ENCODE measurements around the gene CRADD.
"Not testable (repeated sequence)": the region's sequence is repeated elsewhere in the genome, so short reads cannot be mapped to it uniquely, and the experiment has no call there.

CRADD gene

DNA sequence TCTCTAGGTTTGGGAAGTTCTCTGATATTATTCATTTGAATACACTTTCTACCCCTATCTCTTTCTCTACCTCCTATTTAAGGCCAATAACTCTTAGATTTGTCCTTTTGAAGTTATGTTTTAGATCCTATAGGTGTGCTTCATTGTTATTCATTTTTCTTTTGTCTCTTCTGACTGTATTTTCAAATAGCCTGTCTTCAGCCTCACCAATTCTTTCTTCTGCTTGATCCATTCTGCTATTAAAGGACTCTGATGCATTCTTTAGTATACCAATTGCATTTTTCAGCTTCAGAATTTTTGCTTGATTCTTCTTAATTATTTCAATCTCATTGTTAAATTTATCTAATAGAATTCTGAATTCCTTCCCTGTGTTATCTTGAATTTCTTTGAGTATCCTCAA lies 199.2 kb downstream of the CRADD start:
- H3K4me3 ChIP-seq (ENCODE audit: extremely low read depth, insufficient read depth, low read length, poor library complexity, severe bottlenecking): no peak overlapping the region
- H3K36me3 ChIP-seq (ENCODE audit: control insufficient read depth, insufficient read depth, low read length): no peaks in the 10 kb centered on the region
- H3K4me1 ChIP-seq (ENCODE audit: control insufficient read depth, insufficient read depth, low read length, poor library complexity, severe bottlenecking): peaks cover 19% of the 10 kb centered on the region
- H3K27ac ChIP-seq (ENCODE audit: low read depth, low read length, severe bottlenecking): no peak overlapping the region
- peaks cover 13% of the 10 kb centered on the region for H3K9me3 ChIP-seq (ENCODE audit: control insufficient read depth, low read length)

DNA sequence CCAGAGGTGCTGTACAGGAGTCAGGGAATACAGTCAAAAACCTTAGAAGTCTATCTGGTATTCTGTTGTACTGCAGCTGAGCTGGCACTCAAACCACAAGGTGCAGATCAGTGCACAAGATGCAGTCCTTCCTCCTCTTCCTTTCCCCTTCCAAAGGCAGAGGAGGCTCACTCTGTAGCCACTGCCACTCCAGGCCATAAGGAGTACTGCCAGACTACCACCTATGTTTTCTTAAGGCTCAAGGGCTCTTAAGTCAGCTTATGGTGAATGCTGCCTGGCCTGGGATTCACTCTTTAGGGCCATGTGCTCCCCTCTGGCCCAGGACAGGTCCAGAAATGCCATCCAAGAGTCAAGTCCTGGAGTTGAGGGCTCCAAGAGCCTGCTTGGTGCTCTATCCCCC lies 200.3 kb downstream of the CRADD start:
- H3K4me1 ChIP-seq (ENCODE audit: control insufficient read depth, insufficient read depth, low read length, poor library complexity, severe bottlenecking): peaks cover 20% of the 10 kb centered on the region
- no peak overlapping the region for H3K27ac ChIP-seq (ENCODE audit: low read depth, low read length, severe bottlenecking)
- no peaks in the 10 kb centered on the region for H3K36me3 ChIP-seq (ENCODE audit: control insufficient read depth, insufficient read depth, low read length)
- H3K4me3 ChIP-seq (ENCODE audit: extremely low read depth, insufficient read depth, low read length, poor library complexity, severe bottlenecking): no peak overlapping the region
- H3K9me3 ChIP-seq (ENCODE audit: control insufficient read depth, low read length): peaks cover 5% of the 10 kb centered on the region

DNA sequence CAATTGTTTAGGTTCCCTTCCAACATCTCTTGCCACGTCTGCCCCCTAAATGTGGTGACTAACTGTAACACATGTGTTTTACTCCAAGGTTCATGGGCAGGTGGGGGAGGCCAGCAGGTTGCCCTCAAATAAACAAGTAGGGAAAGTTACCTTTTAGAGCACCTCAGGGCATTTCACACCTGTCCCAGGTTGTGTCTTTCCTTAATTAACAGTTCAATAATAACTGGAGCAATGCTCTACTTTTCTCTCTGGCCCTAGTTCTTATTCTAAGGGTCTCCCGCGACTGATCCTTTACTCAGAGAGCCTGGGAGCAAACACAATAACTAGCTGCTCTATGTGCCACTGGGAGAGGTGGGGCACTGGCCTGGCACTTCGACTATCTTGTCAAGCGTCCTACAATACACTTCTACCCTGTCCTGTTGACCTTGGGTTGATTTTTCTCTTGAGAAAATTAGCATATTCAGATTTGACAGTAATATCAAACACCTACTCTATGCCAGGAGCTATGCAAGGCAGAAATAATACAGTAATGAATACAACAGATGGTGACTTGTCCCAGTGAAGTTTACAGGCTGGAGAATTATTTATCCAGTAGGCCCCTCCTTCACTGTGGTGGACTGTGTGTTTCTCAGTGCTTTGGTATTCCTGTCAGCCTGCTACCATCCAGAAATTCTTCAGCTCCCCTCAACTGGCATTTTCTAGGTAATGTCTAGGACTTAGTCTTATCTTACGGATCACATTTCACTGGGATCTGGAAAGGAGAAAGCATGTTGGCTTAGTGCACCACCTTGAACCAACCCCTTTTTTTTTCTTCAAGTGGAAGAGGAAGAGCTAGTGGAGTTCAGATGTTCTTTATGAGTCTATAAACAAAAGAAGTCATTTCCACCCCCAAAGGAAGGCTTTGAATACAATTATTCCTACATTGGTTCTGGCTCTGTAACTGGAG lies 202.6 kb downstream of the CRADD start:
- H3K27ac ChIP-seq (ENCODE audit: low read depth, low read length, severe bottlenecking): no peak overlapping the region
- 71 to 87% methylated on average over 1 to 3 of the region's 6 CpGs for WGBS, 2 experiments (ENCODE audit: insufficient coverage in 2 of 2)

DNA sequence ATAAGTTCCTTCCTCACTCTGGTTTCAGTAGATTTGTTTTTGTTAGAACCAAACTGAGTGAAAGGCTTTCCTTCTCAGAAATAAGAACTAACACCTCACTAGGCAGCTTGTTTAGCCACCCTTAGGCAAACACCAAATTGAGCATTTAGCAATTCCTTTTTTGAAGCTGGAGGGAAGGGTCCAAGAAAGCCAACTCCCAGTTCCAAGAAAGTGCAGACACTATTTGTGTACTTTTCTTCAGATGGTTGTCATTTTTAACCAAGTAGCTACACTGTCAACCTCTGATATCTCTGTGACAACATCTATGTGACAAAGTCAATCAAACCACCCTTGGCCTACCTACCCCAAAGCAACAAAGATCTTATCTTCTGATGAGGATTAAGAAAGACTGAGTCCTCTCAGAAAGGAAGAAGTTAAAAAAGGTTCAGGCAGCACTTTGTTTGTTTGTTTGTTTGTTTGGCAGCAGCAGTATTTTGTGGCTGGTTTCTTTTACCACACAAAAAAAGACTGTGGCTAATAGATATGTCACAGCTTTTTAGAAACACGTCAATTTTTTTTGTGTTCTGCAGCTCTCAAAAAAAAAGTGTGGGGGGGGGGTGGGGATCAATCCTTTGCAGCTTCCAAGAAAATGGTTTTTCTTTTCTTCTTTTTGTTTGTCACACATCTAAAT lies 203.8 kb downstream of the CRADD start:
- H3K4me1 ChIP-seq (ENCODE audit: control insufficient read depth, insufficient read depth, low read length, poor library complexity, severe bottlenecking): peaks cover 20% of the 10 kb centered on the region
- H3K36me3 ChIP-seq (ENCODE audit: control insufficient read depth, insufficient read depth, low read length): no peaks in the 10 kb centered on the region
- peaks cover 3% of the 10 kb centered on the region for H3K9me3 ChIP-seq (ENCODE audit: control insufficient read depth, low read length)
- H3K4me3 ChIP-seq (ENCODE audit: extremely low read depth, insufficient read depth, low read length, poor library complexity, severe bottlenecking): no peak overlapping the region
- WGBS, 2 experiments (ENCODE audit: insufficient coverage in 2 of 2): no CpG with 5 or more reads among the region's 1 CpG
- H3K27ac ChIP-seq (ENCODE audit: low read depth, low read length, severe bottlenecking): no peak overlapping the region

More for the DNA sequence above, 202.6 kb downstream of the CRADD start:
- H3K36me3 ChIP-seq (ENCODE audit: control insufficient read depth, insufficient read depth, low read length): no peaks in the 10 kb centered on the region
- peaks cover 20% of the 10 kb centered on the region for H3K4me1 ChIP-seq (ENCODE audit: control insufficient read depth, insufficient read depth, low read length, poor library complexity, severe bottlenecking)
- H3K4me3 ChIP-seq (ENCODE audit: extremely low read depth, insufficient read depth, low read length, poor library complexity, severe bottlenecking): no peak overlapping the region
- H3K9me3 ChIP-seq (ENCODE audit: control insufficient read depth, low read length): peaks cover 3% of the 10 kb centered on the region

DNA sequence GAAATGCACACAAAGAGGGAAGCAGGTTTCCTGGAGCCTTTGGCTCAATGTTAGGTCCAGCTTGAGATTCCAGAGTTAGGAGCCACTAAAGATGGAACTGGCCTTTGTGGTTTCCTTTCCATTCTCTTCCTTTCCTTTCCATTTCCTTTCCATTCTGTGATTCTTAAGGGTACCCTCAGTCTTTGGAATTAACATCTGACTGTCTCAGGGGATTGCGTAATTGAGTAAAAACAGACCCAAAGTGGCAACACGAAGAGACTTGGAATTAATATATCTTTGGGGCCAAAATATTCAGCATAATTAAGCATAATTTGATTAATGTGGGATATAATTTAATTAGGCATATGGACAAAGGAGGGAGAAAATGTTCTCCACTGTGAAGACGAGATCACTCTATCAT lies 205.6 kb downstream of the CRADD start:
- Histone ChIP-seq H3K9me3 (ENCODE audit: control insufficient read depth, low read length) (peaks cover 3% of the 10 kb centered on the region), H3K4me1 (ENCODE audit: control insufficient read depth, insufficient read depth, low read length, poor library complexity, severe bottlenecking) (peaks cover 27% of the 10 kb centered on the region), H3K27ac (ENCODE audit: low read depth, low read length, severe bottlenecking) (no peak overlapping the region), H3K36me3 (ENCODE audit: control insufficient read depth, insufficient read depth, low read length) (no peaks in the 10 kb centered on the region), H3K4me3 (ENCODE audit: extremely low read depth, insufficient read depth, low read length, poor library complexity, severe bottlenecking) (no peak overlapping the region)
- 94% methylated on average over 2 of the region's 3 CpGs; no CpG with 5 or more reads in 1 of the 2 experiments for WGBS, 2 experiments (ENCODE audit: insufficient coverage in 2 of 2)

DNA sequence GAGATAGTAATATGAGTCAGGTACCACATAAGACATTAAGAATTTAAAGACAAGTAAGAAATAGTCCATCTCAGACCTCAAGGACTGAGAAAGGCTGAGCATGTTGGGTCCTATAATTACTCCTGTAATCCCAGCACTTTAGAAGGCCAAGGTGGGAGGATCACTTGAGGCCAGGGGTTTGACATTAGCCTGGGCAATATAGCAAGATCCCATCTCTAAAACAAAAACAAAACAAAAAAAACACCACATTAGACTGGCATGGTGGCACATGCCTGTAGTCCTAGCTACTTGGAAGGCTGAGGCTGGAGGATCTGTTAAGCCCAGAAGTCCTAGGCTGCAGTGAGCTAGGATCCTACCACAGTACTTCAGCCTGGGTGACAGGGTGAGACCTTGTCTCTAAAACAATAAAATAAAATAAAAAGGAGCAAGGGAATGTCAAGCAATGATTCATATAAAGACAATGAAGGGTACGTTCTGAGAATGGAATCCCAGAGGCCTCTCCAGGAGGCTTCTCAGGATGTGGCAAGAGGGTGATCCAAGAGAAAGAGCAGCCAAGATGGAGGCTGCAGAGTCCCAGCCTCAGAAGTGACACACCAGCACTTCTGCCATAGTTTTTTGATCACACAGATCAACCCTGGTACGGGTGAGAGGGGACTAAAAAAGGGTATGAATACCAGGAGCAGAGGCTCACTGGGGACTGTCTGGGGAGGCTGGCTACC lies 206.4 kb downstream of the CRADD start:
- 86 to 100% methylated on average over 1 to 2 of the region's 2 CpGs for WGBS, 2 experiments (ENCODE audit: insufficient coverage in 2 of 2)
- H3K36me3 ChIP-seq (ENCODE audit: control insufficient read depth, insufficient read depth, low read length): no peaks in the 10 kb centered on the region
- H3K4me3 ChIP-seq (ENCODE audit: extremely low read depth, insufficient read depth, low read length, poor library complexity, severe bottlenecking): no peak overlapping the region
- H3K4me1 ChIP-seq (ENCODE audit: control insufficient read depth, insufficient read depth, low read length, poor library complexity, severe bottlenecking): peaks cover 27% of the 10 kb centered on the region
- H3K9me3 ChIP-seq (ENCODE audit: control insufficient read depth, low read length): peaks cover 3% of the 10 kb centered on the region
- no peak overlapping the region for H3K27ac ChIP-seq (ENCODE audit: low read depth, low read length, severe bottlenecking)

DNA sequence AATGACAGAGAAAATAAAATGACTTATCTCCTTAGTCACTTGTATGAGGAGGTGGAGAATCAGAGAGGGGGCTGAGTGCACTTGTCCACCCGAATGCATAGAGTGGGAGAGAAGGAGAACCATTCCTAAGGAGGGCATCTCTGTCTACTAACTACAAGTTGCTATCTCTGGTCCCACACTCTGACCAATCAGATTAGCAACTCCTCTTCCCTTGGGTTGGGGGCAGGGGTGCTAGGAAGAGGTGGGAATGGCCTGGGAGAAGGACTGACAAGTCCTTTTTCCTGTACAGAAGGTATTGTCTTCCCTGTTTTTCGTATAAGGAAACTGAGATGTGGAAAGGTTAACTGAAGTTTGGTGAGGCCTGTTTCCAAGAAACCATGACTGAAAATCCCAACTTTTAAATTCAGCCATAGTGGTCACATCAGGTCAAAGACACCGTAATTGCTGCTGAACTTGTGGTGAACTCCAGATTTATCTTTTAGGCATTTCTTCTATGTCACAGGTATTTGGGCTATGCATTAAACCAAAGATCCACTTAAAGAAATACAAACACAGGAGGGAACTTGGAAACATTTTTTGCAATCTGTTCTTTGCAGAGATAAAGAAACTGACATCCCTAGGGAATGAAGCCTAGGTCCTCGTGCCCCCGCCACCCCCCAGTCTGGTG lies 207.8 kb downstream of the CRADD start:
- H3K4me3 ChIP-seq (ENCODE audit: extremely low read depth, insufficient read depth, low read length, poor library complexity, severe bottlenecking): no peak overlapping the region
- H3K36me3 ChIP-seq (ENCODE audit: control insufficient read depth, insufficient read depth, low read length): no peaks in the 10 kb centered on the region
- WGBS, 2 experiments (ENCODE audit: insufficient coverage in 2 of 2): 92 to 94% methylated on average over 2 of the region's 5 CpGs
- no peak overlapping the region for H3K27ac ChIP-seq (ENCODE audit: low read depth, low read length, severe bottlenecking)
- H3K4me1 ChIP-seq (ENCODE audit: control insufficient read depth, insufficient read depth, low read length, poor library complexity, severe bottlenecking): peaks cover 21% of the 10 kb centered on the region
- no peaks in the 10 kb centered on the region for H3K9me3 ChIP-seq (ENCODE audit: control insufficient read depth, low read length)

DNA sequence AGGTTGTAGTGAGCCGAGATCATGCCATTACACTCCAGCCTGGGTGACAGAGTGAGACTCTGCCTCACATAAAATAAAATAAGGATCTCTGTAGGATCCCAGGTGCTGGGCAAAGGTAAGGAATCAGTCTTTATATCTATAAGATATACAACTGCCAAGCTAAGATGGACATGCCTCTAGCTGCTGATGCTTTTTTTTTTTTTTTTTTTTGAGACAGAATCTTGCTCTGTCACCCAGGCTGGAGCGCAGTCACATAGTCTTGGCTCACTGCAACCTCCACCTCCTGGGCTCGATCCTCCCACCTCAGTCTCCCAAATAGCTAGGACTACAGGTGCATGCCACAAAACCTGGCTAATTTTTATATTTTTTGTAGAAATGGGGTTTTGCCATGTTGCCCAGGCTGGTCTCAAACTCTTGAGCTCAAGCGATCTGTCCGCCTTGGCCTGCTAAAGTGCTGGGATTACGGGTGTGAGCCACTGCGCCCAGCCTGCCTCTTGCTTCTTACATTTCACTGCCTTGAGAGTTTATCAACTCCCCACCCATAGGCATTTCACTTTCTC lies 208.9 kb downstream of the CRADD start:
- not testable (repeated sequence) for H3K27ac ChIP-seq (ENCODE audit: low read depth, low read length, severe bottlenecking); H3K4me3 ChIP-seq (ENCODE audit: extremely low read depth, insufficient read depth, low read length, poor library complexity, severe bottlenecking); H3K9me3 ChIP-seq (ENCODE audit: control insufficient read depth, low read length); H3K36me3 ChIP-seq (ENCODE audit: control insufficient read depth, insufficient read depth, low read length)
- peaks cover 11% of the 10 kb centered on the region for H3K4me1 ChIP-seq (ENCODE audit: control insufficient read depth, insufficient read depth, low read length, poor library complexity, severe bottlenecking)
- 94 to 96% methylated on average over 4 to 5 of the region's 7 CpGs for WGBS, 2 experiments (ENCODE audit: insufficient coverage in 2 of 2)

DNA sequence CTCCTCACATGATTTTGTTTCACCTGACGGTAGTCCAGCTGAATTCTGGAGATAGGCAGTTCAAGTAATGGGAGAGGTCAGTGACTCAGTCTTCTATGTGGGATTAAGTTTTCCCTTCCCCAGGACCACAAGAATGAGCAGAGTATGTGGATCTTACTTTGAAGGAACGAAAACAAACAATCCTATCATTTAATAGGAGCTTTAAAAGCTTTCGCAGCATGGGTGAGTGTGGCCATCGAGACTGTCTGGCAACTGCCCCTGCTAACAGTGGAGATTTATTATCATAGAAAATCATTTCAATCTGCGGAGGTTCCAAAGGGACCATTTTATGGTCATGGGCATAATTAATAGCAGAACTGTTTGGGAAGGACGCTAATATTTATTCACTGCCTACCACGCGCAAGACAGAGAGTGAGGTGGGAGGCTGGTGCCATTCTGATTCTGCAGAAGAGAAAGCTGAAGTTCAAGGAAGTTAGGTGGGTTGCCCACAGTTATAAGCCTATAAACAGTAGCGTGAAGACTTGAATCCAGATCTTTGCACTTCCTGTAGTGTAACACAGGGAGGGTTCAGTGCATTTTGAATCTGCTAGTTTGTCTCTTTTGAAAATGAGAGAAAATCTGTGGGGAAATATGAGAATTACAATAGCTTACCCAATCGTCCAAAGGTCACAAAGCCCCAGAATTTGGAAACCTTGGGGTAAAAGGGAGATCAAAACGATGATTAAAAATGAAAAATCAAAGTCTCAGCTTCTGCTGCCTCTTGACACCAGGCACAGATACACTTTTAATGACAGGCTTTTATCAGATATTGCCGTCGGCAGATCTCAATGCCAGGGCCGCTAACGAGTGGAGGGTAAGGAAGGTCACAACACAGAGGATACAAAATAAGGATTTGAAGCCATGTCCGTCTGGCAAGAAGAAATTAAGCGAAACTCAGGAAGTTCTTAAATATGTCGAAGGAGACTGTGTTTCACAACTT lies 209.6 kb downstream of the CRADD start:
- H3K9me3 ChIP-seq (ENCODE audit: control insufficient read depth, low read length): no peaks in the 10 kb centered on the region
- no peak overlapping the region for H3K4me3 ChIP-seq (ENCODE audit: extremely low read depth, insufficient read depth, low read length, poor library complexity, severe bottlenecking)
- peaks cover 7% of the 10 kb centered on the region for H3K4me1 ChIP-seq (ENCODE audit: control insufficient read depth, insufficient read depth, low read length, poor library complexity, severe bottlenecking)
- WGBS, 2 experiments (ENCODE audit: insufficient coverage in 2 of 2): 94 to 97% methylated on average over 12 to 15 of the region's 18 CpGs
- no peaks in the 10 kb centered on the region for H3K36me3 ChIP-seq (ENCODE audit: control insufficient read depth, insufficient read depth, low read length)
- H3K27ac ChIP-seq (ENCODE audit: low read depth, low read length, severe bottlenecking): no peak overlapping the region

Data from mesodermal cell (in vitro differentiated cells).